Epithelial cell of esophagus (primary cell): ENCODE results near the gene ADAMTS17.

Experiments
- DNase-seq: peaks from one replicate; pipeline ENCODE4 v3.0.0; 2010; ENCODE audit warnings: low read depth
- H3K4me3 ChIP-seq: 2 replicates; pipeline ENCODE4 v1.5.1; 2011; ENCODE audit warnings: mild to moderate bottlenecking, low read length, control low read depth
- CTCF ChIP-seq: IDR thresholded peaks from 2 replicates; pipeline ENCODE4 v1.5.1; 2011; ENCODE audit warnings: low read depth, mild to moderate bottlenecking, low read length, control low read depth, inconsistent platforms; ENCODE audit not compliant: insufficient read depth; ENCODE audit errors: missing control alignments

ADAMTS17 gene

GRCh38 chr15:100278596-100279380 is 63.0 kb downstream of the ADAMTS17 start:
- no peak for TF ChIP-seq CTCF
- DNase-seq = no peak
- no peak overlapping the region for H3K4me3 ChIP-seq

GRCh38 chr15:100277087-100277855 is 64.5 kb downstream of the ADAMTS17 start:
- no peak for TF ChIP-seq CTCF
- no peak for DNase-seq
- H3K4me3 ChIP-seq = no peak overlapping the region

GRCh38 chr15:100276506-100276905 is 65.3 kb downstream of the ADAMTS17 start:
- H3K4me3 ChIP-seq = no peak overlapping the region
- no peak for TF ChIP-seq CTCF
- DNase-seq = no peak

- no peak overlapping the region for H3K4me3 ChIP-seq
- TF ChIP-seq CTCF = no peak
- no peak for DNase-seq
Observed at GRCh38 chr15:100275641-100276040, 66.1 kb downstream of the ADAMTS17 start.

GRCh38 chr15:100269831-100270230 is 71.9 kb downstream of the ADAMTS17 start:
- no peak for DNase-seq
- TF ChIP-seq CTCF = no peak
- H3K4me3 ChIP-seq = no peak overlapping the region

GRCh38 chr15:100266166-100266565 is 75.6 kb downstream of the ADAMTS17 start:
- no peak for TF ChIP-seq CTCF
- no peak overlapping the region for H3K4me3 ChIP-seq
- DNase-seq = no peak

GRCh38 chr15:100265641-100266035 is 76.1 kb downstream of the ADAMTS17 start:
- no peak for DNase-seq
- no peak for TF ChIP-seq CTCF
- H3K4me3 ChIP-seq = no peak overlapping the region
